Loucy (cell line): ENCODE results near the gene LMBR1.

ENCODE experiments used
- H2AFZ ChIP-seq: fragments of 200-600 bp; sonication (generic); 2 replicates; pipeline ENCODE4 v1.6.0; 2016; ENCODE audit warnings: antibody characterized with exemption, mild to moderate bottlenecking, low read length, moderate library complexity
- H3F3A ChIP-seq: fragments of 200-600 bp; 2 replicates; pipeline ENCODE4 v1.6.0; 2016; ENCODE audit warnings: antibody characterized with exemption, low read depth, mild to moderate bottlenecking
- H3K27me3 ChIP-seq: fragments of 200-600 bp; sonication (generic); 2 replicates; pipeline ENCODE4 v1.6.1; 2014; ENCODE audit warnings: low read length, mild to moderate bottlenecking; ENCODE audit not compliant: insufficient read depth, poor library complexity, severe bottlenecking
- H3K36me3 ChIP-seq: fragments of 200-600 bp; sonication (generic); 2 replicates; pipeline ENCODE4 v1.6.1; 2016; ENCODE audit warnings: low read length; ENCODE audit not compliant: insufficient read depth
- H3K4me1 ChIP-seq: fragments of 200-600 bp; sonication (generic); 2 replicates; pipeline ENCODE4 v1.5.1; 2014; ENCODE audit warnings: low read length, mild to moderate bottlenecking; ENCODE audit not compliant: insufficient read depth, poor library complexity, severe bottlenecking
- H3K4me2 ChIP-seq: fragments of 200-600 bp; sonication (generic); 2 replicates; pipeline ENCODE4 v1.6.0; 2014; ENCODE audit warnings: antibody characterized with exemption, low read length, low read depth, mild to moderate bottlenecking; ENCODE audit not compliant: poor library complexity, severe bottlenecking
- H3K4me3 ChIP-seq: fragments of 200-600 bp; sonication (generic); 2 replicates; pipeline ENCODE4 v1.5.1; 2014; ENCODE audit warnings: low read length, mild to moderate bottlenecking, mixed read lengths; ENCODE audit not compliant: poor library complexity, severe bottlenecking
- H3K79me2 ChIP-seq: fragments of 200-600 bp; sonication (generic); 2 replicates; pipeline ENCODE4 v1.6.1; 2014; ENCODE audit warnings: low read length; ENCODE audit not compliant: insufficient read depth
- H3K9ac ChIP-seq: fragments of 200-600 bp; sonication (generic); 2 replicates; pipeline ENCODE4 v1.6.0; 2014; ENCODE audit warnings: mild to moderate bottlenecking, low read depth, low read length, moderate library complexity; ENCODE audit not compliant: poor library complexity, severe bottlenecking
- H3K9me2 ChIP-seq: fragments of 200-600 bp; sonication (generic); replicated peaks from 2 replicates; pipeline ENCODE4 v1.6.1; 2016; ENCODE audit warnings: low read depth, low read length, mixed read lengths
- H3K9me3 ChIP-seq: fragments of 200-600 bp; sonication (generic); 2 replicates; pipeline ENCODE4 v1.6.1; 2014; ENCODE audit warnings: mild to moderate bottlenecking, antibody characterized with exemption, low read length, low read depth; ENCODE audit not compliant: insufficient read depth
- H4K20me1 ChIP-seq: fragments of 200-600 bp; sonication (generic); 2 replicates; pipeline ENCODE4 v1.6.0; 2014; ENCODE audit warnings: antibody characterized with exemption, low read length, mild to moderate bottlenecking; ENCODE audit not compliant: insufficient read depth, poor library complexity, severe bottlenecking
- EZH2phosphoT487 ChIP-seq: fragments of 200-600 bp; IDR thresholded peaks from 2 replicates; pipeline ENCODE4 v1.6.1; 2018; ENCODE audit warnings: antibody characterized with exemption, mild to moderate bottlenecking, moderate library complexity, borderline replicate concordance
- TF ChIP-seq, protein P1 (sequence below): fragments of 200-600 bp; sonication (generic); conservative IDR thresholded peaks from 2 replicates; pipeline ENCODE4 v1.5.1; 2014; ENCODE audit warnings: mild to moderate bottlenecking, antibody characterized with exemption, low read length

The LMBR1 gene

DNA sequence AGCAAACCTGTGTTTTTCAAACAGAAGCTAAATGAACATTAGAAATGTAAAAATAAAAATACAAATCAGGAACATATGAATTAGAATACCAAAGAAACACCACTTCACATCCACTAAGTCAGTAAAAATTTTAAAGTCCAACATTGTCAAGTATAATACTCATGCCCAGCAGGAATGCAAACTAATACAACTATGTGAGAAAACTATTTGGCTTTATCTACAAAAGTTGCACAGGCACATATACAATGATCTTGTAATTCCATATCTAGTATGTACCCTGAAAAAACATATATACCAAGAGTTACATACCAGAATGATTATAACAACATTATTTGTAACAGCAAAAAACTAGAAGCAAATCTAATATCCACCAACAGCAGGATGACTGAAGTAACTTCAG lies 161.3 kb downstream of the LMBR1 start:
- H2AFZ ChIP-seq = no peak overlapping the region
- H3K27me3 ChIP-seq = no peaks in the 10 kb centered on the region
- no peaks in the 10 kb centered on the region for H3K79me2 ChIP-seq
- no peaks in the 10 kb centered on the region for H3F3A ChIP-seq
- no peak for TF ChIP-seq EZH2phosphoT487
- TF ChIP-seq, protein P1, sequence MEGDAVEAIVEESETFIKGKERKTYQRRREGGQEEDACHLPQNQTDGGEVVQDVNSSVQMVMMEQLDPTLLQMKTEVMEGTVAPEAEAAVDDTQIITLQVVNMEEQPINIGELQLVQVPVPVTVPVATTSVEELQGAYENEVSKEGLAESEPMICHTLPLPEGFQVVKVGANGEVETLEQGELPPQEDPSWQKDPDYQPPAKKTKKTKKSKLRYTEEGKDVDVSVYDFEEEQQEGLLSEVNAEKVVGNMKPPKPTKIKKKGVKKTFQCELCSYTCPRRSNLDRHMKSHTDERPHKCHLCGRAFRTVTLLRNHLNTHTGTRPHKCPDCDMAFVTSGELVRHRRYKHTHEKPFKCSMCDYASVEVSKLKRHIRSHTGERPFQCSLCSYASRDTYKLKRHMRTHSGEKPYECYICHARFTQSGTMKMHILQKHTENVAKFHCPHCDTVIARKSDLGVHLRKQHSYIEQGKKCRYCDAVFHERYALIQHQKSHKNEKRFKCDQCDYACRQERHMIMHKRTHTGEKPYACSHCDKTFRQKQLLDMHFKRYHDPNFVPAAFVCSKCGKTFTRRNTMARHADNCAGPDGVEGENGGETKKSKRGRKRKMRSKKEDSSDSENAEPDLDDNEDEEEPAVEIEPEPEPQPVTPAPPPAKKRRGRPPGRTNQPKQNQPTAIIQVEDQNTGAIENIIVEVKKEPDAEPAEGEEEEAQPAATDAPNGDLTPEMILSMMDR = no peak
- no peaks in the 10 kb centered on the region for H3K4me1 ChIP-seq
- peaks cover 12% of the 10 kb centered on the region for H3K9me3 ChIP-seq
- H4K20me1 ChIP-seq = no peaks in the 10 kb centered on the region
- H3K4me2 ChIP-seq = no peak overlapping the region
- peaks cover 38% of the 10 kb centered on the region; the same call in 1 of the 2 replicates for H3K36me3 ChIP-seq
- H3K9ac ChIP-seq = no peak overlapping the region
- no peak overlapping the region for H3K4me3 ChIP-seq
- no peaks in the 10 kb centered on the region for H3K9me2 ChIP-seq

GRCh38 chr7:156725936-156726335 lies 167.0 kb downstream of the LMBR1 start:
- Histone ChIP-seq H3K79me2 (no peaks in the 10 kb centered on the region), H3F3A (no peaks in the 10 kb centered on the region), H3K4me3 (no peak overlapping the region), H3K36me3 (peaks cover 16% of the 10 kb centered on the region; the same call in 1 of the 2 replicates), H3K9ac (no peak overlapping the region), H2AFZ (no peak overlapping the region), H3K27me3 (no peaks in the 10 kb centered on the region), H3K9me3 (no peaks in the 10 kb centered on the region), H3K9me2 (no peaks in the 10 kb centered on the region), H4K20me1 (no peaks in the 10 kb centered on the region), H3K4me2 (no peak overlapping the region), H3K4me1 (no peaks in the 10 kb centered on the region)
- TF ChIP-seq, protein P1 = no peak
- TF ChIP-seq EZH2phosphoT487 = no peak

DNA sequence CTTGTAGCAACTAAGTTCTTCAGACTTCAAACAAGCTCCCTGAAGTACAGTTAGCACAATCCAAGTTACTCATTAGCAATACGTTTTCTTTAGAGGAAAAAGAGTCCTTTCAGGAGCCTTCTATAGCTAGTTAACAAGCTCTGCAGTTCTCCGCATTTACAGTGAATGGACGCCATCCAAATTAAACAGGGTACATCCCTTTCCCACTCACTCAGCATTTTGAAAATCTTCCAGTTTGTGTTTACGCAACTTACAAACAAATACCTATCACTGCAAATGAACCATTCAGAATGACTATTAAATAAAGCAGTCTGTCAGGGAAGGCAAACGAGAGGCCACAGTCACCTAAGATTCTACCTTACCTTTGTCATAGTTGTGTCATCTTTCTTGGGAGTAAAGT lies 167.9 kb downstream of the LMBR1 start:
- Histone ChIP-seq H3K9ac (no peak overlapping the region), H3K9me3 (no peaks in the 10 kb centered on the region), H3K9me2 (no peaks in the 10 kb centered on the region), H3K36me3 (peaks cover 16% of the 10 kb centered on the region; the same call in 1 of the 2 replicates), H3K27me3 (no peaks in the 10 kb centered on the region), H3F3A (no peaks in the 10 kb centered on the region), H3K79me2 (no peaks in the 10 kb centered on the region), H3K4me2 (no peak overlapping the region), H2AFZ (no peak overlapping the region), H3K4me1 (no peaks in the 10 kb centered on the region), H4K20me1 (no peaks in the 10 kb centered on the region), H3K4me3 (no peak overlapping the region)
- TF ChIP-seq, protein P1 = no peak
- TF ChIP-seq EZH2phosphoT487 = no peak
